ENCODE data around the gene SUCNR1. TPM values are rescaled to one million over a fixed set of nuclear protein-coding genes. Genes with fewer than 3 reads are reported as not detected.

SUCNR1 gene
- total RNA-seq, 1 donor from 2014 or later = 0.75 TPM

GRCh38 chr3:151875759-151876158 lies 2.3 kb downstream of the SUCNR1 start:
- Mint-ChIP-seq H3K4me1 (ENCODE audit: unreplicated experiment) (peaks cover 10% of the 10 kb centered on the region), H3K4me3 (no peak overlapping the region), H3K9me3 (no peaks in the 10 kb centered on the region), H3K27me3 (no peaks in the 10 kb centered on the region), H3K36me3 (no peaks in the 10 kb centered on the region), H3K27ac (no peak overlapping the region)
- no peak for TF ChIP-seq CTCF (conservative IDR thresholded peaks at IDR 0.05)
- no peak for DNase-seq (ENCODE audit: extremely low spot score, unreplicated experiment)

- Mint-ChIP-seq H3K27me3 (no peaks in the 10 kb centered on the region), H3K27ac (no peak overlapping the region), H3K4me1 (ENCODE audit: unreplicated experiment) (peaks cover 6% of the 10 kb centered on the region), H3K36me3 (no peaks in the 10 kb centered on the region), H3K9me3 (no peaks in the 10 kb centered on the region), H3K4me3 (no peak overlapping the region)
- TF ChIP-seq CTCF (conservative IDR thresholded peaks at IDR 0.05) = no peak
- DNase-seq (ENCODE audit: extremely low spot score, unreplicated experiment) = no peak
These were observed 3.8 kb downstream of the SUCNR1 start for GRCh38 chr3:151877269-151877668.

GRCh38 chr3:151878465-151878864 lies 5.0 kb downstream of the SUCNR1 start:
- no peak overlapping the region for H3K27ac Mint-ChIP-seq
- H3K4me3 Mint-ChIP-seq = no peak overlapping the region
- DNase-seq (ENCODE audit: extremely low spot score, unreplicated experiment) = no peak
- no peaks in the 10 kb centered on the region for H3K9me3 Mint-ChIP-seq
- no peak for TF ChIP-seq CTCF (conservative IDR thresholded peaks at IDR 0.05)
- peaks cover 6% of the 10 kb centered on the region for H3K4me1 Mint-ChIP-seq (ENCODE audit: unreplicated experiment)
- H3K27me3 Mint-ChIP-seq = no peaks in the 10 kb centered on the region
- H3K36me3 Mint-ChIP-seq = no peaks in the 10 kb centered on the region

GRCh38 chr3:151879037-151879436 lies 5.6 kb downstream of the SUCNR1 start:
- TF ChIP-seq CTCF (conservative IDR thresholded peaks at IDR 0.05) = no peak
- DNase-seq (ENCODE audit: extremely low spot score, unreplicated experiment) = no peak
- H3K27me3 Mint-ChIP-seq = no peaks in the 10 kb centered on the region
- no peaks in the 10 kb centered on the region for H3K9me3 Mint-ChIP-seq
- H3K36me3 Mint-ChIP-seq = no peaks in the 10 kb centered on the region
- H3K4me3 Mint-ChIP-seq = no peak overlapping the region
- no peak overlapping the region for H3K27ac Mint-ChIP-seq
- peaks cover 6% of the 10 kb centered on the region for H3K4me1 Mint-ChIP-seq (ENCODE audit: unreplicated experiment)

- no peak for DNase-seq (ENCODE audit: extremely low spot score, unreplicated experiment)
- no peak overlapping the region for H3K4me3 Mint-ChIP-seq
- no peaks in the 10 kb centered on the region for H3K9me3 Mint-ChIP-seq
- peaks cover 6% of the 10 kb centered on the region for H3K4me1 Mint-ChIP-seq (ENCODE audit: unreplicated experiment)
- no peak for TF ChIP-seq CTCF (conservative IDR thresholded peaks at IDR 0.05)
- no peak overlapping the region for H3K27ac Mint-ChIP-seq
- H3K36me3 Mint-ChIP-seq = no peaks in the 10 kb centered on the region
- H3K27me3 Mint-ChIP-seq = no peaks in the 10 kb centered on the region
These were observed 6.4 kb downstream of the SUCNR1 start for GRCh38 chr3:151879679-151880415.

- Mint-ChIP-seq H3K9me3 (no peaks in the 10 kb centered on the region), H3K4me3 (no peak overlapping the region), H3K27ac (no peak overlapping the region), H3K27me3 (no peaks in the 10 kb centered on the region), H3K36me3 (no peaks in the 10 kb centered on the region), H3K4me1 (ENCODE audit: unreplicated experiment) (peaks cover 6% of the 10 kb centered on the region)
- no peak for DNase-seq (ENCODE audit: extremely low spot score, unreplicated experiment)
- TF ChIP-seq CTCF (conservative IDR thresholded peaks at IDR 0.05) = no peak
These were observed 6.9 kb downstream of the SUCNR1 start for GRCh38 chr3:151880416-151880690.
